Measurements from ENCODE around the gene LSAMP.
A peak's percentile ranks its signal among the peaks of the same experiment; 100 is the strongest.

The LSAMP gene

DNA sequence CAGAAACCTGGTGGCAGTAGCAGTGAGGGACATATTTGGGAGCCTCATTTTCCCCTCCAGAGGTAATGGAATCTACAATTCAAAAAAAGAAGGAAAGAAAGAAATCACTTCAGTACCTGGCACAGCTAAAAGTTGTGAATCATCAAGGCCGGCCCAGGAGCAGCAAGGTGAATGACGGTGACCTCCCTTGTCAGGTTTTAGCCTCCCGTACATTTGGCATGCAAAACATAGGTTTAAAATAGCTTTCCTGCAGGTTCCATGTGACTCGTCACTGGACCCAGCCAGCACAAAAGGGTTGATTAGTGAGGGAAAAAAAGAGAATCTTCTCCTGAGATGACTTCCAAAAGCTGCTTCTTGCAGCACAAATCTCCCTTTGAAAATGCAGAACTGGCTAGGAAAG, 394.2 kb downstream of the LSAMP start:
- Histone ChIP-seq H3K36me3 (replicated peaks; ENCODE audit: low read depth, low read length) (no peaks in the 10 kb centered on the region), H3K9me3 (ENCODE audit: insufficient read depth, low read length) (no peaks in the 10 kb centered on the region), H3K27ac (ENCODE audit: low read length) (no peak overlapping the region), H3K4me1 (ENCODE audit: low read length) (peaks cover 24% of the 10 kb centered on the region), H2AFZ (ENCODE audit: low read depth, low read length) (no peak overlapping the region), H3K79me2 (ENCODE audit: low read length) (no peaks in the 10 kb centered on the region), H3K4me2 (ENCODE audit: low read length) (peak overlapping the region; percentile 31), H3K4me3 (ENCODE audit: low read length) (no peak overlapping the region), H4K20me1 (ENCODE audit: insufficient read depth, low read length) (no peaks in the 10 kb centered on the region), H3K27me3 (ENCODE audit: low read depth, low read length) (no peaks in the 10 kb centered on the region), H3K9ac (ENCODE audit: low read length) (no peak overlapping the region)
- TF ChIP-seq EZH2phosphoT487 (IDR thresholded peaks at IDR 0.05; ENCODE audit: low read depth): no peak
- TF ChIP-seq, protein P1, sequence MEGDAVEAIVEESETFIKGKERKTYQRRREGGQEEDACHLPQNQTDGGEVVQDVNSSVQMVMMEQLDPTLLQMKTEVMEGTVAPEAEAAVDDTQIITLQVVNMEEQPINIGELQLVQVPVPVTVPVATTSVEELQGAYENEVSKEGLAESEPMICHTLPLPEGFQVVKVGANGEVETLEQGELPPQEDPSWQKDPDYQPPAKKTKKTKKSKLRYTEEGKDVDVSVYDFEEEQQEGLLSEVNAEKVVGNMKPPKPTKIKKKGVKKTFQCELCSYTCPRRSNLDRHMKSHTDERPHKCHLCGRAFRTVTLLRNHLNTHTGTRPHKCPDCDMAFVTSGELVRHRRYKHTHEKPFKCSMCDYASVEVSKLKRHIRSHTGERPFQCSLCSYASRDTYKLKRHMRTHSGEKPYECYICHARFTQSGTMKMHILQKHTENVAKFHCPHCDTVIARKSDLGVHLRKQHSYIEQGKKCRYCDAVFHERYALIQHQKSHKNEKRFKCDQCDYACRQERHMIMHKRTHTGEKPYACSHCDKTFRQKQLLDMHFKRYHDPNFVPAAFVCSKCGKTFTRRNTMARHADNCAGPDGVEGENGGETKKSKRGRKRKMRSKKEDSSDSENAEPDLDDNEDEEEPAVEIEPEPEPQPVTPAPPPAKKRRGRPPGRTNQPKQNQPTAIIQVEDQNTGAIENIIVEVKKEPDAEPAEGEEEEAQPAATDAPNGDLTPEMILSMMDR (IDR thresholded peaks at IDR 0.05; ENCODE audit: low read depth, low read length): no peak

DNA sequence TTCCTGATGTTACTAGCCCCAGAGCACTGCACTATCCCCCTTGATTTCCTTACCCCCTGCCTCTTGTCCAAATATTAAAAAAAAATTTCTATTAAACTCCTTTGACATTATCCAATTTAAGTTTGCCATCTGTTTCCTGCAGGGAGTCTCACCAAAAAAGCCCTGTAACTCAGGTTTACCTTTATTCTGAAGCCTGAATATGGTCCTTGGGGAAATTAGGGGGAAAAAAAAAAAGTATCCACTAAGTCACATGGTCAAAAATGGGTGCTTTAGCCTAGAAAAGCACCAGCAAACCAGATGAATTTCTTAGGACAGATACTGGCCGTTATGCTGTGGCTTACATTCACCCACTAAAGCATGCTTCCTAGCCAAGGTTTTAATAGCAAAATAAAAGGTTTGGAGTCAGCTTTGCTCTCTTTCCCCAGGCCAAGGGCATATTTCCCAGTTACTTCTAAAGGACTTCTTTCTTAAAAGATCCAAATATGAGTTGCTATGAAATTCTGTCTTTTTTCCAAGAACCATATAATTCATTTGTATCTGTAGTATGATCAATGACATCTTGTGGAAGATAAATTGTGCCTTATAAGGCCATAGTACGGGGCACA, 394.9 kb downstream of the LSAMP start:
- H4K20me1 ChIP-seq (ENCODE audit: insufficient read depth, low read length): no peaks in the 10 kb centered on the region
- peak overlapping the region; percentile 31 for H3K4me2 ChIP-seq (ENCODE audit: low read length)
- no peak overlapping the region for H3K27ac ChIP-seq (ENCODE audit: low read length)
- H3K27me3 ChIP-seq (ENCODE audit: low read depth, low read length): no peaks in the 10 kb centered on the region
- no peak overlapping the region for H3K4me3 ChIP-seq (ENCODE audit: low read length)
- TF ChIP-seq, protein P1 (IDR thresholded peaks at IDR 0.05; ENCODE audit: low read depth, low read length): no peak
- TF ChIP-seq EZH2phosphoT487 (IDR thresholded peaks at IDR 0.05; ENCODE audit: low read depth): no peak
- no peaks in the 10 kb centered on the region for H3K79me2 ChIP-seq (ENCODE audit: low read length)
- H2AFZ ChIP-seq (ENCODE audit: low read depth, low read length): no peak overlapping the region
- H3K4me1 ChIP-seq (ENCODE audit: low read length): peaks cover 19% of the 10 kb centered on the region
- no peaks in the 10 kb centered on the region for H3K9me3 ChIP-seq (ENCODE audit: insufficient read depth, low read length)
- H3K36me3 ChIP-seq (replicated peaks; ENCODE audit: low read depth, low read length): no peaks in the 10 kb centered on the region
- H3K9ac ChIP-seq (ENCODE audit: low read length): no peak overlapping the region

DNA sequence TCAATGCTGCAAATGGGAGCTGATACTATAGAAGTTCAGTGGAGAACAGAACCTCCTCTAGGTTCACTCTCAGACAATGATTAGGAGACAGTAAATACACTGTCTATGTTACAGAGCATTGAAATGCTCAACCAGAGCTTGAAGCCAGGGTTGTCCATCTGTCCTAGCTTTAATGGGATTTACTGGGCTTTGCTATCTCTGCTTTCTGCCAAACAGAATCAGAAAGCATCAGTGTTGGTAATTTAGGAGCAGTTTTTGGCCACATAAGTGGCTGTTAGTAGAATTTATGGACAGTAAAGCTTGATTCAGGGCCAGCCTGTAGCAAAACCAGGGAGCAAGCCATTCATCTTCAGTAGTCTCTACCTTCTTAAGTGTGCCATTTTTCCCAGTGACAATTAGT, 396.3 kb downstream of the LSAMP start:
- no peaks in the 10 kb centered on the region for H3K36me3 ChIP-seq (replicated peaks; ENCODE audit: low read depth, low read length)
- no peak overlapping the region for H2AFZ ChIP-seq (ENCODE audit: low read depth, low read length)
- TF ChIP-seq, protein P1 (IDR thresholded peaks at IDR 0.05; ENCODE audit: low read depth, low read length): no peak
- no peak for TF ChIP-seq EZH2phosphoT487 (IDR thresholded peaks at IDR 0.05; ENCODE audit: low read depth)

DNA sequence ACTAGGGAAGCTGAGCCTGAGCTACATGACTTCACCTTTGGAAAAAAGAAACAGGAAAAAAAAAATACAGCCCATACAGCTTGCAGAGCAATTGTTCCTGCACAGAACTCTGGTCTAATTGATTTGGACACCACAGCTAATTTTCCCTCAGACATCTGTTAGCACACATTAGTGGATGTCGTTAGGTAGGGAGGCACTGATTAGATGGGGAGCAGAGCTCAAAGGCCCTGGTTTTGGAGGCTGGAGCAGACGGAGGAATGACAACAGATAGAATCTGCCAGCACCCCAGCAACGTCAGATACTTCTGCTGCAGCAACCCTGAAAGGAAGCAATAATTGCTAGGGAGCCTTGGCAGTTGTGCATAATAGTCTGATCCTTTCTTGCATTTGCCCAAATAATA, 398.9 kb downstream of the LSAMP start:
- no peak overlapping the region for H2AFZ ChIP-seq (ENCODE audit: low read depth, low read length)
- H4K20me1 ChIP-seq (ENCODE audit: insufficient read depth, low read length): no peaks in the 10 kb centered on the region
- H3K9ac ChIP-seq (ENCODE audit: low read length): no peak overlapping the region
- no peaks in the 10 kb centered on the region for H3K27me3 ChIP-seq (ENCODE audit: low read depth, low read length)
- no peaks in the 10 kb centered on the region for H3K9me3 ChIP-seq (ENCODE audit: insufficient read depth, low read length)
- TF ChIP-seq, protein P1 (IDR thresholded peaks at IDR 0.05; ENCODE audit: low read depth, low read length): no peak
- no peak for TF ChIP-seq EZH2phosphoT487 (IDR thresholded peaks at IDR 0.05; ENCODE audit: low read depth)
- no peaks in the 10 kb centered on the region for H3K36me3 ChIP-seq (replicated peaks; ENCODE audit: low read depth, low read length)
- no peaks in the 10 kb centered on the region for H3K79me2 ChIP-seq (ENCODE audit: low read length)
- peaks cover 12% of the 10 kb centered on the region for H3K4me1 ChIP-seq (ENCODE audit: low read length)
- no peak overlapping the region for H3K4me3 ChIP-seq (ENCODE audit: low read length)
- no peak overlapping the region for H3K27ac ChIP-seq (ENCODE audit: low read length)
- H3K4me2 ChIP-seq (ENCODE audit: low read length): no peak overlapping the region

More for the DNA sequence above, 396.3 kb downstream of the LSAMP start:
- Histone ChIP-seq H3K4me1 (ENCODE audit: low read length) (peaks cover 18% of the 10 kb centered on the region), H3K27ac (ENCODE audit: low read length) (no peak overlapping the region), H3K79me2 (ENCODE audit: low read length) (no peaks in the 10 kb centered on the region), H3K4me2 (ENCODE audit: low read length) (no peak overlapping the region), H4K20me1 (ENCODE audit: insufficient read depth, low read length) (no peaks in the 10 kb centered on the region), H3K4me3 (ENCODE audit: low read length) (no peak overlapping the region), H3K9me3 (ENCODE audit: insufficient read depth, low read length) (no peaks in the 10 kb centered on the region), H3K27me3 (ENCODE audit: low read depth, low read length) (no peaks in the 10 kb centered on the region), H3K9ac (ENCODE audit: low read length) (no peak overlapping the region)
